ENCODE results near the gene CCL11.

CCL11 gene

DNA sequence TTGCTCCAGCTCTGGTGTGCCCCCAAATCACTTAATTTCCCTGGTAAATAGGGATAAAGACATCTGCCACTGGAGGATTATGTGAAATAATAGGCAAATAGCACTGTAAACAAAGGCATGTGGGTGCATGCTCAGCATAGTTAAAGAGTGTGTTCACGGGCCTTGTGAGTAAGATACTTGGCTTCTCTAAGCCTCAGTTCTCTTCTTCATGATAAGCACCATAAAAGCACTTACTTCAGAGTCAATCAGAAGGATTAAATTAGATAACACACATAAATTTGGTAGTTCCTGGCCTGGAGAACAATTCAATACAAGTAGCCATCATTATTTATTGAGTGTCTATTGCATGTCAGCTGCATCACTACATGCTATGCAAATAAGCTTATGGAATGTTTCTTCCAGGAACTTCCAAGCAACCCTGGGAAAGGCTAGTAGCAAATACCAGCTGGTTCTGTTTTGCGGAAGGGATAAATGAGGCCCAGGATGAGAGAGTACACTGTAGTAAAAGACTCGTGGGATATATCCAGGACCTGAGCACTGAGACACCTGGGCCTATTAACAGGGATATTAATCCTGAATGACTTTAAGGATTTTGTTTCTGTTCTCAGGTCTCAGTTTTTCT, 14.5 kb downstream of the CCL11 start:
- TF ChIP-seq, protein P1, sequence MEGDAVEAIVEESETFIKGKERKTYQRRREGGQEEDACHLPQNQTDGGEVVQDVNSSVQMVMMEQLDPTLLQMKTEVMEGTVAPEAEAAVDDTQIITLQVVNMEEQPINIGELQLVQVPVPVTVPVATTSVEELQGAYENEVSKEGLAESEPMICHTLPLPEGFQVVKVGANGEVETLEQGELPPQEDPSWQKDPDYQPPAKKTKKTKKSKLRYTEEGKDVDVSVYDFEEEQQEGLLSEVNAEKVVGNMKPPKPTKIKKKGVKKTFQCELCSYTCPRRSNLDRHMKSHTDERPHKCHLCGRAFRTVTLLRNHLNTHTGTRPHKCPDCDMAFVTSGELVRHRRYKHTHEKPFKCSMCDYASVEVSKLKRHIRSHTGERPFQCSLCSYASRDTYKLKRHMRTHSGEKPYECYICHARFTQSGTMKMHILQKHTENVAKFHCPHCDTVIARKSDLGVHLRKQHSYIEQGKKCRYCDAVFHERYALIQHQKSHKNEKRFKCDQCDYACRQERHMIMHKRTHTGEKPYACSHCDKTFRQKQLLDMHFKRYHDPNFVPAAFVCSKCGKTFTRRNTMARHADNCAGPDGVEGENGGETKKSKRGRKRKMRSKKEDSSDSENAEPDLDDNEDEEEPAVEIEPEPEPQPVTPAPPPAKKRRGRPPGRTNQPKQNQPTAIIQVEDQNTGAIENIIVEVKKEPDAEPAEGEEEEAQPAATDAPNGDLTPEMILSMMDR (IDR thresholded peaks at IDR 0.05; ENCODE audit: low read depth, low read length): no peak
- no peak overlapping the region for H3K4me3 ChIP-seq (ENCODE audit: low read depth, low read length)

DNA sequence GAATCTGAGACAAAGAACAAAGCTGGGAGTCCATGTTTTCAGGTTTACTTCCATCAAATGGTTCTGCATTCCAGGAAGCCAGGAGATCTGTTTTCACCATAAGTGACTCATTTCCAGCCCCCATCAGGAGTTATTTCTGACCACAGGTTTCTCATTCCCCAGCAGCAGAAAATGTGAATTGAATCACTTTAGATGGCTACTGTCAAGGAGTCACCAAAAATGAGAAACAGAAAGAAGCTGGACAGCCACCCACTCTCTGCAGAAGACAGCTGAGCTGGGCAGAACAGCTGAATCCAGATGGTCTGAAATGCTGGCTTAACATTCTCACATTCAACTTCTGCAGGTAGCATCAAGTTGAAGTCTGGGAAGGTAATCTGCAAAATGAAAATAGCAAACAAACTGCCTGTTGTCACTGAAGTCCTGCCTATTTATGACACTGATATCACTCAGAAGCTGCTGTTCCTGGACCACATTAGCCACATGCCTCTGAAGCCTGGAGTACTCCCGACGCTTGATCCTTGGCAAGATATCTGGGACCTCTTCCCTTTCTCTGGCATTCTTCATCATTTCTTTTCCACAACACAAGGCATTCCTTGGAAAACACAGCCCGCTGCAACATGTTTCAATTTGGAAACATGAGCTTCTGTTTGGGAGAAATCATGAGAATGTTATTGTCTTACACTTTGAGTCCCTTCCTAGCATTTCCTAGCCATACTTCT, 15.3 kb downstream of the CCL11 start:
- no peak overlapping the region for H3K4me3 ChIP-seq (ENCODE audit: low read depth, low read length)
- TF ChIP-seq, protein P1 (IDR thresholded peaks at IDR 0.05; ENCODE audit: low read depth, low read length): no peak

DNA sequence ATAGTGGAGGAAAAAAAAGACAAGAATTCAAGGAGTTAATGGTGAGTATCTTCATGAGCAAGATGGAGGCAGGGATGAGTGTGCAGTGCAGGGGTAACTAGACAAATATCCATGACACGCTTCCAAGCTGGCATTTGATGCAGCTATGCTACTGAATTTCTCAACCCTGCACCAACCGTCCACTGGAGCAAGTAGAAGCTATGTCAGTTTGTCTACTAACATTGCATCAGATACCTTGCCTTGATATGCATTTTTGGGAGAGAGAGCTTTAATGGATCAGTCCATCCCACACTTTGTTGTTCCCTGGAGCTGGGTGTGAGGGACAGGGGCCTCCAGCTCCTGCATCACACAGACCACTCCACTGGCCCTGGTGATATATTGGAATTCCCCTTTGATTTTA, 16.4 kb downstream of the CCL11 start:
- TF ChIP-seq, protein P1 (IDR thresholded peaks at IDR 0.05; ENCODE audit: low read depth, low read length): no peak
- H3K4me3 ChIP-seq (ENCODE audit: low read depth, low read length): no peak overlapping the region

DNA sequence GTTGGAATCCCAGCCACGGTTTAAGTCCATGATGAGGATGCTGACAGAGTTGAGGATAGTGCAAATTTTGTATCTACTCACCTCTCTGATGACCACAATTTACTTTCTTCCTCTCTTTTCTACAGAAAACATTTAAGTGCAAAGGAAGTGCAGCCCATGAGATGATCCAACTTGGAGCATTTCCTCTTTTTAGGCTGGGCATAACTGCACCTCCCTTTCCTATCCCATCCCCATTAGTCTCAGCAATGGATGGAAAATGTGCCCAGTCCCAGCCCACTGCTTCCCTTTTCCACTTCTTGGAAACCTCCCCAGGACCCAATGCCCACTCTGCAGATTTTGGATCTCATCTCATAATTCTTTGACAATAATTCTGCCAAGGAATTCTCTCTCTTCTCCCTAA, 17.1 kb downstream of the CCL11 start:
- TF ChIP-seq, protein P1 (IDR thresholded peaks at IDR 0.05; ENCODE audit: low read depth, low read length): no peak
- H3K4me3 ChIP-seq (ENCODE audit: low read depth, low read length): no peak overlapping the region

DNA sequence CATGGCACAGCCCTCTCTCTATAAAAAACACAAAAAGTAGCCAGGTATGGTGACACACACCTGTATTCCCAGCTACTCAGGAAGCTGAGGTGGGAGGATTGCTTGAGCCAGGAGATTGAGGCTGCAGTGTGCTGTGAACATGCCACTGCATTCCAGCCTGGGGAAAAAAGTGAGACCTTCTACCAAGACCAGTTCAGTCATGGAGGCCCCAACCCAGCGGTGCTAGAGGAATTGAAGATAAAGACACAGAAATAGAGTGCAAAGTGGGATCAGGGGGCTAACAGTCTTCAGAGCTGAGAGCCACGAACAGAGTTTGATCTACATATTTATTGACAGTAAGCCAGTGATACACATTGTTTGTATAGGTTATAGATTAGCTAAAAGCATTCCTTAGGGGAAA, 18.1 kb downstream of the CCL11 start:
- no peak overlapping the region for H3K4me3 ChIP-seq (ENCODE audit: low read depth, low read length)
- TF ChIP-seq, protein P1 (IDR thresholded peaks at IDR 0.05; ENCODE audit: low read depth, low read length): no peak

DNA sequence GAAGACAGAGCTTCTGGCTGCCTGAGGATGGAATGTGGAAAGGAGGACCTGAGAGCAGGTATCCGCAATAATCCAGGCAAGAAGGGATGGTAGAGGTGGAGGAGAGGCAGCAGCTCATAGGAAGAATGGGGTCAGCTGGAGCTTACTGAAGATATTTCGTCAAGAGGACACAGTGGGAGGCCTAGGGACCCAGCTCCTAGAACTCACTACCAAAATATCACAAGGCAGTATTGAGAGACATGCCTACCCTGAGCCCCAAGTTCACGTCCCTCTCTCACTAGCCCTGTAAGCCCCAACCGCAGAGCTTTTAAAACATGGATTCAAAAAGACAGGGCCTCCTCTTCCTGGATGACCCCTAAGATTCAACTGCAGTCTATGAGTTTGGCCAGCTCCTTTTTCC, 19.5 kb downstream of the CCL11 start:
- H3K4me3 ChIP-seq (ENCODE audit: low read depth, low read length): no peak overlapping the region
- TF ChIP-seq, protein P1 (IDR thresholded peaks at IDR 0.05; ENCODE audit: low read depth, low read length): no peak

DNA sequence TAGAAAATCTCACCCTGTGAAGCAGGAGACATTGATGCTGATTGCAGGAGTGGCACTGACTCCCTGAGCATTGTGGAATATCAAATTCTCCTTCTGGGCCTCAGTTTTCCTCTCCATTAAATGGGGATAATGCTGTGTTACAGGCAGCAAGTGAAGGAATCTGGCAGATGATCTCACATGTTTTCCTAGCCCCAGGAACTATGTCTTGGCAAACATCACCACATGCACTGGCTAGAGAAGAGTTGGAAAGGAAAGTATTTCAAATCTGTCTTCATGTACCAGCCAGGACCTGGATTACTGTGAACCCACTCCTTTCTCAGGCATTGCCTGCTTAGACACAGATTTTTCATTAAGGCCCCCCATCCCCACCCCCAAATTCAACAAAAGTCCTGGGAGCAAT, 20.1 kb downstream of the CCL11 start:
- no peak overlapping the region for H3K4me3 ChIP-seq (ENCODE audit: low read depth, low read length)
- TF ChIP-seq, protein P1 (IDR thresholded peaks at IDR 0.05; ENCODE audit: low read depth, low read length): no peak
